Measurements from ENCODE around the gene ERC2.
"Not testable (repeated sequence)": the region's sequence is repeated elsewhere in the genome, so short reads cannot be mapped to it uniquely, and the experiment has no call there.

Gene ERC2

DNA sequence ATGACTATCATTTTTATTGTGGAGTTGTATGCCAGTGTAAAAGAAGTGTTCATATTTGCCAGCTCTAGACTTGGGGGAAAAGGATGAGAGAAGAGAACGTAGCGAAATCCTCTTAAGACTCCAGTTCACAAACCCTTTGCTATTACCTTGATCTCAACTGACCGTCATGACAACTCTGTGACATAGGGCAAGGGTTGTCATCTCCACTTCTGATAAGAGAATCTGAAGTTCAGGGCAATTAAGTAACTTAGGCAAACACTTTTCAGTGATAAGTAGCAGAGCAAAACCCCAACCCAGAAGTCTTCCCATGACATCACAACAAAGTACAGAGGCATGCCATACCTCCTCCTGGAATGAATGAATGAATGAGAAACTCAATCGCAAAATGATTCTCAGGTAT lies 940.9 kb downstream of the ERC2 start:
- DNase-seq = no peak

DNA sequence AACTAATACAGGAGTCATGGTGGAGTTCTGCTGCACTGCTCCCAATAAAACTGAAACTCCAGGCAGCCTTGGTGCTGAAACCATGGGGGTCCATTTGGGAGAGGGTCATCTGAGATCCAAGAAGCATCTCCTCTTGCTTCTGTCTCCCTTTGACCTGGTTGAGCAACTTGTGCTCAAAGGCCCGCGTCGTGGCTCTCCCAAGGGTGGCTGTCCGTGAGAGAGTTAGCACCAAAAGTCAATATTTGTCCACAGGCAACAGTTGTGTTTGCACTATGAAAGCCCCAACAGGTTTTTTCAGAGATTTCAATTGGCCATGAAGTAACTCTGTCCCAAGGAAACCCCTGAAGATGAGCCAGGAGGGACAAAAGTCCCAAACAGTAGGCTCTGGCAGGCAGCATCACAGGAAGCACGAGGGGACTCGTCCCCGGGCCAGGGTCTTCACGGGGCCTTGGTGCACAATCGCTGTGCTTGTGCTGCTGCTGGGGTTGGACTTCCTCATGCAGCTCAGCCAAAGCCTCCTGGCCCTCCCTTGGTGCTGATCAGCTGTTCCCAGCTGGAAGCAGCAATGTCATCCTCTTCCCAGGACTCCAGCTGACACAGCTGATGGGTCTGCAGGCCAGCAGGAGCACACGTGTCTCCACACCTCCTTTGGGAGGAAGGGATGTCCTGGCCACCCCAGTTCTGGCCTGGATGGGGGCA lies 941.8 kb downstream of the ERC2 start:
- no peak for DNase-seq

DNA sequence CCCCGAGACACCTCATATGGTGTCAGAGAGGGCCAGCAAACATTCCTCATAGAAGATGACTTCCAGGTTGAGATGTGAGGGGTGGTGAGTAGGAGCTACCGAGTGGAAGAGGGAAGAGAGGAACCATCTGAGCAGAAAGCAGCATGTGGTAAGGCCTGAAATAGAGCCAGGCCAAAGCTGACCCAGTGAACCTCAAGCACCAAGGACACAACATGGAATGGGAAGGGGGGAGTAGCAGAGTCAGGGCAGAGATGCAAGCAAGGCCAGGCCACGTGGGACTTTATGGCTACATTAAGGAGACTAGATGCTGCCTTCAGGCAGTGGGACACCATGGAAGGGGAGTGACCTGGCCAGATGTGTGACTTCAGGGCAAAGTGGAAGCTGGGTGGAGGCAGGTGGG lies 942.8 kb downstream of the ERC2 start:
- DNase-seq = no peak

DNA sequence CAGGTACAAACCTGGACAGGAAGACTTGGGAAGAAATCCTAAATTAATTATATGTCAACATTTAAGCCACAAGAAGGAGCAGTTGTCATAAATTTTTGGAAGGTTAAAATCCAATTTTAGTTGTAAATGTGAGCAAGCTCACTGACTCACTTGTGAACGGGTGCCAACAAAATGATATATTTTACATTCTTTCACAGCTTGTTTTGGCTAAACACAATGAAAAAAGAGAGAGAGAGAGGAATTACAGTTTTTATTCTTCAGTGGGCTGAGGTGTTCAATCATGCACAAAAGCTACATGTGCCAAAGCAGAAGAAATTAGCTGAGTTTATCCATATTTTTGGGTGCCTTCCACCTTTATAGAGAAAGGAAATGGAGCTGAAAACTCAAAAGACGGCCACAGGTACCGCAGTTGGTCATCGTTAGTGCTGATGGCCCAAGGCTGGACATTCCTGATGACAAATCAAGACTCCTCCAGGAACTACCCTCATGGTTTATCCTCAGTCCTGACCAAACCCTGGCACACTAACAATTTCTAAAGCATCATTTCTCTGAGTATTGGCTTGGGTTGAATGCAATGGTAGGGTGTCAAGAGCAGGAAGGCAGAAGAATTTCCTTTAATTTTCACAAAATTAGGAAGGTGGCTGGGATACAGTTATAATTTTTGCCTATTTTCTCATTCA lies 943.6 kb downstream of the ERC2 start:
- DNase-seq = no peak

DNA sequence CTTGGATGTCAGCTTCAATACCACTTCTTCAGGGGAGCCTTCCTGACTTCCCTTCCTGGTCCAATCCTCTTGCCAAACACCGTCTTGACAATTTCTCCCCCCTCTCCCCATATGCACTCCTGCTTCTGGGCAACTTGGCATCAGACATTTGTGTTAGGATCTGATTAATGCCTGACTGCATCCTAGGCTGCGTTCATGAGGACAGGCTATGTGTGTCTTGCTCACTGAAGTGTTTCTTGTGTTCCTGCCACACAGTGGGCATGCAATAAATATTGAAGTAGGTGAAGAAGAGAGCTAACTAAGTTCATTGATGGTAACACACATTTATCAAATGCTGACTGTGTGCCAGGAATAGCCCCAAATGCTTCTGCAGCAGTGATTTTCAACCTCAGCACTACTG lies 944.8 kb downstream of the ERC2 start:
- DNase-seq = no peak

DNA sequence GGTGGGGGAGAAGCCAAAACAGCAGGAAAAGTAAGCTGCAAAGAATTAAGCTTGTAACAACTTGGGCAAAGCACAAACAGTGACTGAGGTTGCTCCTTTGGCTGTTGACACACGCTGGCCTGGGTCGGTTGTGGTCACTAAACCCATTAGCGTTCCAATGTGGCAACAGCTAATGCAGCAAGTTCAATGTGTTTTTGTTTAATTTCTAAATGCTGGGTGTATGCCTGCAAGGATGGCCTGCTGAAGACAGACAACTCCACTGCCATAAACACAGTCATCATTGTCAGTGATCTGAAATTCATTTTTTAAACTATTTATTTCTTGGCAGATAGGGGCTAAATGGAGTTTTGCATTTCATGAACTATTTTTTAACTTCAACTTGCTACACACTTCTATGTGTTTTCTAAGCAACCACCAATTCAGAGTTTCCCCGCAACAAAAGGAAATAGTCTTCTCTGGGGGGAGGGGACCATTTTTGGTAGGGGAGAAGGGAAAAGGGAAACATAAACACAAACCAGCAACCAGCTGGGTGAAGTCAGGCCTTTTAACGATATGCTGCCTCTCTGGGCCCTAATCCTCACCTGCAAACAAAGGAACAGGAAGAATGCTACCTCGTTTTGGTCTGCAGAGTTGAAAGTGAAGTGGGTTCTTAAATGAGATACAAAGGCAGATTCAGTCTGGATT lies 946.4 kb downstream of the ERC2 start:
- DNase-seq = no peak

DNA sequence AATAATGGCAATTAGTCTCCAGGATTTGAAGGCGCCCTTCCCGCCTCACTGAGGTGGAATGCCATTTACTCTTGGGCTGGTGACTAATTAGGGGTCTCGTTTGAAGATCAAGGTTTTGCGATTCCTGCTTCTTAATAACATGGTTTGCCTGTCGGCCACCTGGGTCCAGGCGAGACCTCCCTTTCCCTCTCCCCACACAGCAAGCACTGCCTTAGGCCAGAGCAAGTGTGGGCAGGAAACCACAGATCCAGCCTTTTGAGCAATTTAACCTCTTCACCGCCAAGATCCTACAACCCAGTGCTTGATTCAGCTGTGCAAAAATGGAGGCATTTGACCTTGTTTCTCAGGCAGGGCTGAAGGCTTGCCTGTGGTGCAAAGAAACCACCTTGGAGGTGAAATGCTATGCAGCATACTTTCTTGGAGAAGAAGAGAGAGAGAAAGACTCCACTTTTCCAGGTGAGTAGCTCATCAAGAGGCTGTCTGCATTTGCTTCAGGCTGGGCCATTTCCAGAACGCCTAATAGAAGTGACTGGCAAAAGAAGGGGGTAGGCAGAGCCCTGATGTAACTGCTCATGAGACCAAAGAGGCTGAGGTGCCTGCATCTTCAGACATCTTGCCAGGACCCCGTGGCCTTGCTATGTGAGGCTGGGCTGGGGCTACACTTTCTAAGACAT lies 947.1 kb downstream of the ERC2 start:
- DNase-seq = no peak

DNA sequence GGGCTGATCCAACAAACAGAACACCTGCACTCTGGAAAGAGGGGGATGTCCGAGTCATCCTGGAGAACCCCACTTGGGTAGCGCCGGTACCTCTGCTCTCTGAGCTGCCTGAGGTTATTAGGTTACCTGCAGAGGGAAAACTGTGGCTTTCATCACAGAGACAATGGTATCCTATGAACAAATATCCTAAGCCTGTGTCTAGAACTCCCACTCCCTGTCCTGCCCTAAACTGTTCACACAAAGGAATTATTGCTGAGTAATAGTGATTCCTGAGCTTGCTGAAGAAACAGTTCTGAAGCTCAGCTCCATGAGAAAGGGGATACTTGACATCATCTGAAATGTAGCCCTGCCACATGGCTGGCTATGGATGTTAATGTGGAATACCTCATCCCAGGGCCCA lies 949.2 kb downstream of the ERC2 start:
- DNase-seq = no peak

DNA sequence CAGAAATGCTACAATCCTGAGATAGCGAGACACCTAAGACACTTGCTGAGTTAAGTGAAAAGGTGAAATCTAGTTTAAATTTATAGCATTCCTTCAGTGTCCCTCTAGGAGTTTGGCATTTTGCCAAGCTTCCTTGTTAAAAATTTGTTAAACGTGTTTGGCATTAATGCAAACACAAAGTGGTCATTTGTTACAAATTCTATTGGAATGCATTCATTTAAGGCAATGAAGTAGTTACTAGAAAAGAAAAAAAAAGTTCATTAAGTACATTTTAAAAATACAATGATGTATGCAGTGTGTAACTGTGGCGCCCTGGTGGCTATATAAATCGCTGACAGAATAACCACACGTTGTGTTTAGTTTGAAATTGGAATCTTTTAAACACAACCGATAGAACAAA lies 949.8 kb downstream of the ERC2 start:
- DNase-seq = no peak

DNA sequence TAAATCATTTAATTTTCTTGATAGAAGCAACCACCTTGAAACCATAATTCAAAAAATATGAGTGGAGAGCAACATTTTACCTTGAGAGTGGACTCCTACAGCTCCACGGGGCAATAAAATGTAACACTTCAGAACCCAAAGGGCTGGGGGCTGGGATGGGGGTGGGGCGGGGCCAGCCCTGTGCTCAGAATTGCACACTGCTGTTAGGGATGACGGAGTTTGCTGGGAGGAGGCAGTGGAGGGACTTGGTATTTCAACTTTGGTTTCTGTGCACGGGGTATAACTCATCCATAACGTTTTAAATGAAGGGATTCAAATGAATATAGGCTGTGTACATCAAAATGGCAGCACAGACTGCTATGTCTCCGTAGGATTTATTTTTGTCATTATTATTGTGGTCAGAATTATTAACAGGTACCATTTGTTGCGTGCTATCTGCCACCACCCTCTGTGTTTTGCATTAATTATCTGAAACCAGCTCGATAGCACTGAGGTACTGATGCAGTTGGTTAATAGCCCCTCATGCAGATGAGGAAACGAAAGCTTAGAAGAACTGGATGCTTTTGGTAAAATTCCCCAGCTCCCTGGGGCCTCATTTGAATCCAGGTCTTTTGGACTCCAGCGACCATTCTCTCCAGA lies 951.8 kb downstream of the ERC2 start:
- DNase-seq = no peak

DNA sequence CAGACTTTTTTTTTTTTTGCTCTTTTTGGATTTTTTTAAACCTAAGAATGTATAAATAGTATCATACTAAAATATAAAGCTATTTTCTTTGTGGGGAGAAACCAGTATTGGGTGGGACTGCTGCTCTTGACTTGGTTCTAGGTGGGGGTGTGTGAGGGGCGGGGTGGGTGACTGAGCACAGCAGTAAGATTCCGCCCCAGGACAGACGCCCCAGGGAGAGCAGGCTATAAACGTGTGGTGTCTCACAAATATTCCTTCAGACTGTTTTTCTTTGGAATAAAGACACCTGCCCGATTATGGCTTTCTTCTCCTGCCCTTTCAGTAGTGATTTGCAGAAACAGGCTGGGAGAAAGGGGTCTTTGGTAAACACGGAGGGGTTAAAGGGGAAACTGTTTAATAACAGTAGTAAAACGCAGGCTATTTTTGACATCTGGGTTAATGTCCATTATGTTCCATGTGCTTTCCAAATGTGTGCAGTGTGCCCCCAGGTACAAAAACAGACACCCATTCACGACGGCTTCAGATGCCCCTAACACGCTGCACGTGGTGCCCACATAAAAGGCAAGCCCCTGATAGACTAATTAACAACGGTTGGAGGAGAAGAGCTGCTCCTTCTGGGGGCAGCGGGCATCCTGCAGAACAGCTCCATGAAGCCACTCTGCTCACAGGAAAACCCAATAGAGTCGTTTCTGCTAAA lies 952.6 kb downstream of the ERC2 start:
- no peak for DNase-seq

DNA sequence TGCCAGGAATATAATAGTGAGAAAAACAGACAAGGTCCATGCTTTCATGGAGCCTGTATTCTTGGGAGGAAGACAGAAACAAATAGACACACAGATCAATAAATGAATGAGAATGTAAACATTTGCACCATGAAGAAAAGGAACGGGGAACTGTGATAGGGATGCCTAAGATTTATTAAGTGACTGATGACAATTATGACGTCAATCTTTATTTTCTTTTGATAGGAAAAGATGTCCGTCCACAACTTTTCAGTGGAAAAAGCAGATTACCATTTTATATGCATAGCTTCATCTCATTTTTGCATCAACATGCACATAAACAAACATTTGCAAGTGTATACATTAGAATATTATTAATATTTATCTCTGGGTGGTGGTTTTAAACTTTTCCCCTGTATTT lies 953.3 kb downstream of the ERC2 start:
- no peak for DNase-seq

DNA sequence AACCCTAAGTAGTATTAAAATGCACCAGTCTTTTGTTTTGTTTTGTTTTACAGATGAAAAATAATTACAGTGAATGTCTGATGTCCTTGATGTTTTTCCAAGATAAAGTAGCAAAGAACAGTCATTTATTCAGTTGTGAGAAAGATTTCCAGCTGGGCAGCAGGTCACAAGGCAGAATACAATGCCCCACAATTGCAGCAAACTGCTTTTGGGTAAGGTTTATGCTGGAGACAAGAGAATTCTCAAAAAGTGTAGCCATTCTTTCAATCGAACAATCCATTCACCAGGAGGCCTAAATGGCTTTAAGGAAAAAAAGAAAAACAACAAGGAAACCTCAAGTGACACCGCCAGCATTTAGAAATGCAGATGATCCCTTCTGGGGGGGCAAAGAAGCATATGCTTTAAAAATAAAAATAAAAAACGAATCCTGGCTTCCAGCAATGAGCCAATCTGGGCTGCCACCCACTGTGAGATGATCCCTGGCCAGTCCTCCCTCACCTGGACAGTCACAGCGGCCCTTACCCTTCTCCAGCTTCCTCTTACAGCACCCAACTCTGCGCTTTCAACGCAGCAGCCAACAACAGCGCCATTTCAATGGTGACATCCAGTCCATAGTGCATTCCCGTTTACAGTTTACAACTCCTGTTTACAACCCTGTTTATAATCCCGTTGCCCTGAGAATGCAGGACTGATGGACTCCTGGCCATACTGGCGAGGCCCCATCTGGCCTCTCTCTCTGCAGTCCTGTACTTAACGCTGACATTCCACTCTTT lies 955.5 kb downstream of the ERC2 start:
- DNase-seq = no peak

DNA sequence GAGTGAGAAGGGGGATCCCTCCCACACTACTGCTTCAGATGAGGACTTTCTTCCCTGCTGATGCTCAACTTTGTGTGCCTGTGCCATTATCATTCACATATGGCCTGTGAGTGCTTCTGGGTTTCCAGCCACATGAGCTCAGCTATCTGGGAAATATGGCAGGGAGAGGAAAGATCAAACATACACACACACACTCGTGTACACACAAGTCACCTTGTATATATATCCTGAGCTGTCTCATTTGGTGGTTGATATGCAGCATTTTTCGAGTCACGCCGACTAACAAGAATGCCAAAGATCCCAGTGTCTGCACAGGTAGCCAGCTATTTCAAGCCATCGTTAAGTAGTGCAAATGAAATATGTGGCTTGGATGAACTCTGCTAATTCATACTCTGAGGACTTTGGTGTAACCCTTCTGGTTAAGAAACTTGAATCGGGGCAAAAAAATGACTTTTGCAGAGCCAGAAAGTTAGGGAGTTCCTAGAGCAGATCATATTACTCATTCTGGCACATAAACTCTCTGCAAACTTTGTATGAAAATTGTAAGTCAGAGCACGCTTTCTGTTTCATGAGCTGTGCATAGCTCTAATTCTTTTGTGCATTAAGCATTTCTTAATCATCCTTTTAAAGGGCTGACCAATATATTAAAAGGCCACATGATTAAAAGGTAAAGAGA lies 956.2 kb downstream of the ERC2 start:
- DNase-seq = peak; percentile 56

DNA sequence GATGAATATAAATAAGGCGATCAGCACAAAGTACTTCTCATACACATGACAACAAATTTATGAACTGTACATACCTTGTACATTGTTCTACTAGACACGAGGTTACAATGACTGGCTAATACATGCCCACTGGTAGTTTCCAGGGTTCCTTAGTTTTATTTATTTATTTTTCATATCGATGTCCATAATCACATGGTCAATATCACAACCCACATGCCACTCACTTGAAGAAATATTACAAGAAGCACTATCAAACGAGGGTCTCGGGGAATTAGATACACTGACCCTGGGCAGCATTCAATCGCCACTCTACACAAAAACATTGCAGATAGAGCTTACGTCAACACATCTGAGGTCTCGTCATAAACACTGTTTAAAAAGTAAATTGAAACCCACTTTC lies 959.9 kb downstream of the ERC2 start:
- DNase-seq = no peak

DNA sequence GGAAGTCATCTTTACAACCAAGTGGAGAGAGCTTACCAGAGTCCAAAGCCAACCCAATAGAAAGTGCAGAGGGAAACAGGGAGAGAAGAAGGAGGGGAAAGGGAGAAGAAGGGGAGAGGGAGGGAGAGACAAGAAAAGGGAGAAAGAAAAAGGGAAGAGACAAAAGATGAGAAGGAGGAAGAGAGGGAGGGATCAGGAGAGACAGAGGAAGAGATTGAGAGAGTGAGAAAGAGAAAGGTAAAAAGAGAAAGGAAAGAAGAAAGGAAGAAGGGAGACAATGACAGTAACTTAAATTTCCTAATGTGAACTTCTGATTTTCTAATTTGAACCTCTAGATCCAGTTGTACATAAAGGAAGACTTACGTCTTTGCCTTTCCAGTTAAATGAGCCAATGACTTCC lies 960.5 kb downstream of the ERC2 start:
- no peak for DNase-seq

DNA sequence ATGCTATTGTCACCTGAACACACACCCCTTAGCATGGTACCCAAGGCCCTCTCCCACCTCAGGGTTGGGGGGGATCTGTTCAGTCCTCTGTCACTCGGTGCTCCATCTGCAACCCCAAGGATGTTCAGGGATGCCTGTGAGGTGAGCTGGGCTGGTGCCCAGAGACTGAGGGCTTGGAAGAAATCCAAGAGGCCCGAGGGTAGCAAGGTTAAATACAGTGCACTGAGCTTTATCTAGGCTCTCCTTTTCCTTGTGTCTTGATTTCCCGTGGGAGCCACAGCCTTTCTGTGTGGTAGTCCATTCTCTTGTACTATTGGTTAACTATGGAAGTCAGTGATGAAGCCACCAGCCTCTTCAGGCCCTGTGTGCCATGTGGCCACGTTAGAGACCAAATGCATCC lies 962.5 kb downstream of the ERC2 start:
- DNase-seq = no peak

DNA sequence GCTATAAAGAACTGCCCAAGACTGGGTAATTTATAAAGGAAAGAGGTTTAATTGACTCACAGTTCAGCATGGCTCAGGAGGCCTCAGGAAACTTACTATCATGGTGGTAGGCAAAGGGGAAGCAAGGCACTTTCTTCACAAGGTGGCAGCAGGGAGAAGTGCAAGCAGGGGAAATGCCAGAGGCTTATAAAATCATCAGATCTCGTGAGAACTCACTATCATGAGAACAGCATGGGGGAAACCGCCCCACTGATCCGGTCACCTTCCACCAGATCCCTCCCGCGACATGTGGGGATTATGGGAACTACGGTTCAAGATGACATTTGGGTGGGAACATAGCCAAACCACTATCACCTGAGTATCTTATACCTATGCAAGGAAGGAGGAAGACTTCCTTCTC lies 963.2 kb downstream of the ERC2 start:
- DNase-seq = not testable (repeated sequence)

DNA sequence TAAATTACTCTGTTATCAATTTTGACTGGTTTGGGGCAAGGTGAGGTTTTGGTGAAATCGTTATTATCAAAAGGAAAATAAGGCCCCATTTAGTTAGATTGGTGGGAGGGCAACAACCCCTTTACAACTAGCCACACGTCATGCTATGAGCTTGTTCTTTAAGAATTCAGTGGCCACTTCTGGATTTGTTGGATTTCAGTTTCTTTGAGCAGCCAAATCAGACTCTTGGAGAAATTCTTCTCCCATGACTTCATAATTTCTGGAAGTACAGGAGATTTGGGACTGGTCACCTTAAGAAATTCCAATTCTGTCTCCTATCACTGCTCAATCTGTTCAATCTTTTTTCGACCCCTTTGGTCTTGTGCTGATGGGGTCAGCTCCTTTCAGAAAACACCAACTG lies 966.4 kb downstream of the ERC2 start:
- no peak for DNase-seq

DNA sequence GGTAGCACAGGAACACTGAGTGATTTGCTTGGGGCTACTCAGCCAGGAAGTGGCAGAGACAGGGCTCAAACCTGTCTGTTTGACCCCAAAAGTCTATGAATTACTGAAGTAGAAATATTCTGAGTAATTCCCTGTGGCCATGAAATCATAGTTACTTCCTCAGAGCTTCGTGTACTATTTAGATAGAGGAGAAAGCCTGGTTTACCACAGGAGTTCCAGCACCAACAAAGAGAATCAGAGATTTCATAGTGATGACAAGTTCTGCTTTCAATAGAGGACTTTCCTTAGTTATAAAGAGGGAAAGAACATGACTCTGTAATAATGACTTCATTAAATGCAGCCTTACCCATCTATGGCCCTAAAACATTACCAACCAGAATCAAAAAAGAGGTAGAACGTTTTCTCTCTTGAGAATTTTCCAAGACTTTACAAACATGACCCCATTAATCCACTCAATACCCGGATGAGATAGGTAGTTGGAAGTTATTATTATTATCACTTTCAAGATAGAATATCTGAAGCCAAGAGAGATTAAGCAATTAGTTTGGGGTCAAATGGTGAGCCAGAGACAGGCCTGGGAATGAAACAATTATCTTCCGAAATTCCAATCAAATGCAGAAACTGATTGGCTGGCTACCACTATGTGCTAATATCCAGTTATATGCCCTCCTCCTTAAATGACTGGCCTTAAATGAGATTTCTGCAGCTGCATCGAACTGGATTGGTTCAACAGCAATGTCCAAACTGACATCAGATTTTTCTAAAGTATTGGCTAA lies 967.5 kb downstream of the ERC2 start:
- no peak for DNase-seq
